Measurements from ENCODE around the gene THBD.

GRCh38 chr20:23009636-23010035 is 39.8 kb downstream of the THBD start:
- TF ChIP-seq POLR2A (IDR thresholded peaks at IDR 0.05; ENCODE audit: low read length) (no peak), GATA1 (IDR thresholded peaks at IDR 0.05; ENCODE audit: low read depth, low read length) (no peak)
